ENCODE measurements around the gene NSFL1C. TPM values are rescaled to one million over a fixed set of nuclear protein-coding genes. Genes with fewer than 3 reads are reported as not detected.

The NSFL1C gene
- total RNA-seq, 1 donor: 28.1 TPM

Other genes starting within 250 kb of the NSFL1C start
- 0.10 TPM for gene RAD21L1, start 240.8 kb downstream of the NSFL1C start, total RNA-seq
- gene SNPH, start 200.6 kb downstream of the NSFL1C start, total RNA-seq: 9.7 TPM
- 0.42 TPM for gene SDCBP2, start 137.7 kb downstream of the NSFL1C start, total RNA-seq
- 102 TPM for gene FKBP1A, start 73.8 kb downstream of the NSFL1C start, total RNA-seq
- gene SIRPB2, start 24.6 kb upstream of the NSFL1C start, total RNA-seq: 8.8 TPM
- gene SIRPD, start 90.9 kb upstream of the NSFL1C start, total RNA-seq: 0.42 TPM
- gene SIRPB1, start 153.2 kb upstream of the NSFL1C start, total RNA-seq: 22.8 TPM
- 6.8 TPM for gene SIRPG, start 190.9 kb upstream of the NSFL1C start, total RNA-seq

Data from mononuclear cell (primary cell).